Measurements from ENCODE around the gene TEDC1.

DNA sequence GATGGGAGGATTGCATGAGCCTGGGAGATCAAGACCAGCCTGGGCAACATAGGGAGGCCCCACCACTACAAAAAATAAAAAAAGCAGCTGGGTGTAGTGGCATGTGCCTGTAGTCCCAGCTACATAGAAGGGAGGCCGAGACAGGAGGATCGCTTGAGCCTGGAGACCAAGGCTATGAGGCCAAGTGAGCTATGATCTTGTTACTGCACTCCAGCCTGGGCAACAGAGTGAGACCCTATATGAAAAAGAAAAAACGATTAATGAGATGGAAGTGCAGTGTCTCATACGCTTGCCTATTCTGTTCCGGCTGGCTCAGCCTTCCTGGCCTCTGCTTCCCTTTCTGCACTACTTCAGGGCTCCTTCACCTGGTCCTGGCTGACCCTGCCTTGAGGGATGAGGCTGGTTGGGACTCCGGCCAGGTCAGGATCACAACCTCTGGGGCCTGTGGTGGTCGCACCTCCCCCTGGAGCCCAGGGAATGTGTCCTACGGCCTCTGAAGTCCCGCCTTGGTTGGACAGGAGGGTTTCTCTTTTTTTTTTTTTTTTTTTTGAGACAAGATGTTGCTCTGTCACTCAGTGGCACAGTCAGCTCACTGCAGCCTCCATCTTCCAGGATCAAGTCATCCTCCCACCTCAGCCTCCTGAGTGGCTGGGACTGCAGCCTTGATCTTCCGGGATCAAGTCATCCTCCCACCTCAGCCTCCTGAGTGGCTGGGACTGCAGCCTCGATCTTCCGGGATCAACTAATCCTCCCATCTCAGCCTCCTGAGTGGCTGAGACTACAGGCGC is 10.7 kb downstream of the TEDC1 start:
- no peak for TF ChIP-seq POLR2AphosphoS5 (IDR thresholded peaks at IDR 0.05; ENCODE audit: borderline replicate concordance, low read depth, low read length)
- no peak for TF ChIP-seq EZH2 (IDR thresholded peaks at IDR 0.05)
